HepG2 (cell line): ENCODE results near the gene ZNF749. TPM values are rescaled to one million over a fixed set of nuclear protein-coding genes. Genes with fewer than 3 reads are reported as not detected.
A peak's percentile ranks its signal among the peaks of the same experiment; 100 is the strongest.

Experiments used
- ARNTL ChIP-seq: sonication (generic); formaldehyde crosslinking; IDR thresholded peaks from 2 replicates; pipeline ENCODE4 v1.4.0; 2020; ENCODE audit warnings: mild to moderate bottlenecking, missing genetic modification reagents
- CBFB ChIP-seq: sonication (generic); formaldehyde crosslinking; IDR thresholded peaks from 2 replicates; pipeline ENCODE4 v1.4.0; 2020; ENCODE audit warnings: missing genetic modification reagents
- FOSL1 ChIP-seq: sonication (generic); formaldehyde crosslinking; IDR thresholded peaks from 2 replicates; pipeline ENCODE4 v1.9.0; 2021; ENCODE audit warnings: missing genetic modification reagents, borderline replicate concordance
- FOXA3 ChIP-seq: IDR thresholded peaks from 2 replicates; pipeline ENCODE4 v1.6.1; 2016; ENCODE audit warnings: missing genetic modification reagents, missing compliant biosample characterization
- HOXA3 ChIP-seq: sonication (generic); formaldehyde crosslinking; IDR thresholded peaks from 2 replicates; pipeline ENCODE4 v1.5.0; 2020; ENCODE audit warnings: missing genetic modification reagents
- KDM2A ChIP-seq: sonication (generic); formaldehyde crosslinking; IDR thresholded peaks from 2 replicates; pipeline ENCODE4 v1.4.0; 2020; ENCODE audit warnings: low read depth, missing genetic modification reagents, borderline replicate concordance
- NFIC ChIP-seq: IDR thresholded peaks from 2 replicates; pipeline ENCODE4 v1.6.1; 2012; ENCODE audit warnings: mild to moderate bottlenecking, low read length, inconsistent platforms
- PHF5A ChIP-seq: IDR thresholded peaks from one replicate; pipeline ENCODE4 v1.6.1; 2018; ENCODE audit warnings: low read depth, missing genetic modification reagents; ENCODE audit not compliant: unreplicated experiment
- PREB ChIP-seq: sonication (generic); formaldehyde crosslinking; IDR thresholded peaks from 2 replicates; pipeline ENCODE4 v1.4.0; 2020; ENCODE audit warnings: missing genetic modification reagents
- SMAD9 ChIP-seq: sonication (generic); formaldehyde crosslinking; IDR thresholded peaks from 2 replicates; pipeline ENCODE4 v1.5.1; 2020; ENCODE audit warnings: mild to moderate bottlenecking, missing genetic modification reagents
- U2AF1 ChIP-seq: fragments of 200-400 bp; formaldehyde crosslinking; optimal IDR thresholded peaks from 2 replicates; pipeline ENCODE3; 2017; ENCODE audit warnings: mild to moderate bottlenecking, low read depth, low read length
- ZNF276 ChIP-seq: sonication (generic); formaldehyde crosslinking; IDR thresholded peaks from 2 replicates; pipeline ENCODE4 v1.4.0; 2020; ENCODE audit warnings: mild to moderate bottlenecking, low read depth, missing genetic modification reagents
- ZNF432 ChIP-seq: sonication (generic); formaldehyde crosslinking; IDR thresholded peaks from 2 replicates; pipeline ENCODE4 v1.5.0; 2020; ENCODE audit warnings: missing genetic modification reagents, mild to moderate bottlenecking, borderline replicate concordance
- ZSCAN21 ChIP-seq: sonication (generic); formaldehyde crosslinking; IDR thresholded peaks from 2 replicates; pipeline ENCODE4 v1.8.0; 2022; ENCODE audit warnings: mild to moderate bottlenecking, missing genetic modification reagents, moderate library complexity, borderline replicate concordance
- polyA plus RNA-seq, 8 experiments: library from polyadenylated mRNA; depleted of rRNA in 3 of 8; stranded (reverse) in 7 of 8; unstranded in 1 of 8; fragments of >200 nt; fragmentation: Illumina TruSeq in 4 of 8; extraction: Trizol in 4 of 8; gene quantifications; 2 replicates each; pipeline versions ENCODE4 v1.2.1 to v1.2.3, GENCODE V29; 2011 to 2016; ENCODE audit warnings: low read depth in 4 of 8, missing spikeins in 1 of 8, mixed read lengths in 1 of 8; ENCODE audit not compliant: insufficient read depth in 1 of 8
- total RNA-seq, 5 experiments: library from RNA; depleted of rRNA; stranded (reverse); fragments of >200 nt; fragmentation: Illumina TruSeq; extraction: Trizol; gene quantifications; 2 replicates each; pipeline ENCODE4 v1.2.3, GENCODE V29; 2016; ENCODE audit warnings: low read depth in 1 of 5
- TF ChIP-seq, protein P1 (sequence below): sonication (generic); formaldehyde crosslinking; IDR thresholded peaks from 2 replicates; pipeline ENCODE4 v1.4.0; 2020; ENCODE audit warnings: missing genetic modification reagents, borderline replicate concordance
- TF ChIP-seq, protein P2 (sequence below): fragments of 450-650 bp; IDR thresholded peaks from 2 replicates; pipeline ENCODE4 v1.6.1; 2017
- TF ChIP-seq, protein P3 (sequence below): sonication (generic); formaldehyde crosslinking; IDR thresholded peaks from 2 replicates; pipeline ENCODE4 v1.5.1; 2020; ENCODE audit warnings: mild to moderate bottlenecking, missing genetic modification reagents

Gene ZNF749
- total and polyA plus RNA-seq, 2 of the 13 experiments (the other 11 are each of a cell fraction or from before 2014, with no cell fraction given), result 18.9 to 21.0 TPM

GRCh38 chr19:57434386-57435061 lies 601 bp upstream of the ZNF749 start (continued):
- TF ChIP-seq PREB (CRISPR knock-in tag), result no peak
- no peak for TF ChIP-seq FOSL1 (CRISPR knock-in tag)
- TF ChIP-seq ZSCAN21, result no peak
- TF ChIP-seq, protein P1, sequence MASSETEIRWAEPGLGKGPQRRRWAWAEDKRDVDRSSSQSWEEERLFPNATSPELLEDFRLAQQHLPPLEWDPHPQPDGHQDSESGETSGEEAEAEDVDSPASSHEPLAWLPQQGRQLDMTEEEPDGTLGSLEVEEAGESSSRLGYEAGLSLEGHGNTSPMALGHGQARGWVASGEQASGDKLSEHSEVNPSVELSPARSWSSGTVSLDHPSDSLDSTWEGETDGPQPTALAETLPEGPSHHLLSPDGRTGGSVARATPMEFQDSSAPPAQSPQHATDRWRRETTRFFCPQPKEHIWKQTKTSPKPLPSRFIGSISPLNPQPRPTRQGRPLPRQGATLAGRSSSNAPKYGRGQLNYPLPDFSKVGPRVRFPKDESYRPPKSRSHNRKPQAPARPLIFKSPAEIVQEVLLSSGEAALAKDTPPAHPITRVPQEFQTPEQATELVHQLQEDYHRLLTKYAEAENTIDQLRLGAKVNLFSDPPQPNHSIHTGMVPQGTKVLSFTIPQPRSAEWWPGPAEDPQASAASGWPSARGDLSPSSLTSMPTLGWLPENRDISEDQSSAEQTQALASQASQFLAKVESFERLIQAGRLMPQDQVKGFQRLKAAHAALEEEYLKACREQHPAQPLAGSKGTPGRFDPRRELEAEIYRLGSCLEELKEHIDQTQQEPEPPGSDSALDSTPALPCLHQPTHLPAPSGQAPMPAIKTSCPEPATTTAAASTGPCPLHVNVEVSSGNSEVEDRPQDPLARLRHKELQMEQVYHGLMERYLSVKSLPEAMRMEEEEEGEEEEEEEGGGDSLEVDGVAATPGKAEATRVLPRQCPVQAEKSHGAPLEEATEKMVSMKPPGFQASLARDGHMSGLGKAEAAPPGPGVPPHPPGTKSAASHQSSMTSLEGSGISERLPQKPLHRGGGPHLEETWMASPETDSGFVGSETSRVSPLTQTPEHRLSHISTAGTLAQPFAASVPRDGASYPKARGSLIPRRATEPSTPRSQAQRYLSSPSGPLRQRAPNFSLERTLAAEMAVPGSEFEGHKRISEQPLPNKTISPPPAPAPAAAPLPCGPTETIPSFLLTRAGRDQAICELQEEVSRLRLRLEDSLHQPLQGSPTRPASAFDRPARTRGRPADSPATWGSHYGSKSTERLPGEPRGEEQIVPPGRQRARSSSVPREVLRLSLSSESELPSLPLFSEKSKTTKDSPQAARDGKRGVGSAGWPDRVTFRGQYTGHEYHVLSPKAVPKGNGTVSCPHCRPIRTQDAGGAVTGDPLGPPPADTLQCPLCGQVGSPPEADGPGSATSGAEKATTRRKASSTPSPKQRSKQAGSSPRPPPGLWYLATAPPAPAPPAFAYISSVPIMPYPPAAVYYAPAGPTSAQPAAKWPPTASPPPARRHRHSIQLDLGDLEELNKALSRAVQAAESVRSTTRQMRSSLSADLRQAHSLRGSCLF (CRISPR knock-in tag), result no peak
- no peak for TF ChIP-seq FOXA3 (CRISPR knock-in tag)
- no peak for TF ChIP-seq NFIC
- TF ChIP-seq U2AF1, result no peak
- TF ChIP-seq ZNF432 (CRISPR knock-in tag), result no peak
- TF ChIP-seq CBFB (CRISPR knock-in tag), result no peak
- TF ChIP-seq ARNTL (CRISPR knock-in tag), result no peak
- TF ChIP-seq KDM2A (CRISPR knock-in tag), result no peak
- 0 out of 2 replicates have a peak, but pooled peaks have one; percentile 47 for TF ChIP-seq ZNF276
- no peak for TF ChIP-seq PHF5A
- TF ChIP-seq, protein P2, sequence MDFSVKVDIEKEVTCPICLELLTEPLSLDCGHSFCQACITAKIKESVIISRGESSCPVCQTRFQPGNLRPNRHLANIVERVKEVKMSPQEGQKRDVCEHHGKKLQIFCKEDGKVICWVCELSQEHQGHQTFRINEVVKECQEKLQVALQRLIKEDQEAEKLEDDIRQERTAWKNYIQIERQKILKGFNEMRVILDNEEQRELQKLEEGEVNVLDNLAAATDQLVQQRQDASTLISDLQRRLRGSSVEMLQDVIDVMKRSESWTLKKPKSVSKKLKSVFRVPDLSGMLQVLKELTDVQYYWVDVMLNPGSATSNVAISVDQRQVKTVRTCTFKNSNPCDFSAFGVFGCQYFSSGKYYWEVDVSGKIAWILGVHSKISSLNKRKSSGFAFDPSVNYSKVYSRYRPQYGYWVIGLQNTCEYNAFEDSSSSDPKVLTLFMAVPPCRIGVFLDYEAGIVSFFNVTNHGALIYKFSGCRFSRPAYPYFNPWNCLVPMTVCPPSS, result no peak
- TF ChIP-seq, protein P3, sequence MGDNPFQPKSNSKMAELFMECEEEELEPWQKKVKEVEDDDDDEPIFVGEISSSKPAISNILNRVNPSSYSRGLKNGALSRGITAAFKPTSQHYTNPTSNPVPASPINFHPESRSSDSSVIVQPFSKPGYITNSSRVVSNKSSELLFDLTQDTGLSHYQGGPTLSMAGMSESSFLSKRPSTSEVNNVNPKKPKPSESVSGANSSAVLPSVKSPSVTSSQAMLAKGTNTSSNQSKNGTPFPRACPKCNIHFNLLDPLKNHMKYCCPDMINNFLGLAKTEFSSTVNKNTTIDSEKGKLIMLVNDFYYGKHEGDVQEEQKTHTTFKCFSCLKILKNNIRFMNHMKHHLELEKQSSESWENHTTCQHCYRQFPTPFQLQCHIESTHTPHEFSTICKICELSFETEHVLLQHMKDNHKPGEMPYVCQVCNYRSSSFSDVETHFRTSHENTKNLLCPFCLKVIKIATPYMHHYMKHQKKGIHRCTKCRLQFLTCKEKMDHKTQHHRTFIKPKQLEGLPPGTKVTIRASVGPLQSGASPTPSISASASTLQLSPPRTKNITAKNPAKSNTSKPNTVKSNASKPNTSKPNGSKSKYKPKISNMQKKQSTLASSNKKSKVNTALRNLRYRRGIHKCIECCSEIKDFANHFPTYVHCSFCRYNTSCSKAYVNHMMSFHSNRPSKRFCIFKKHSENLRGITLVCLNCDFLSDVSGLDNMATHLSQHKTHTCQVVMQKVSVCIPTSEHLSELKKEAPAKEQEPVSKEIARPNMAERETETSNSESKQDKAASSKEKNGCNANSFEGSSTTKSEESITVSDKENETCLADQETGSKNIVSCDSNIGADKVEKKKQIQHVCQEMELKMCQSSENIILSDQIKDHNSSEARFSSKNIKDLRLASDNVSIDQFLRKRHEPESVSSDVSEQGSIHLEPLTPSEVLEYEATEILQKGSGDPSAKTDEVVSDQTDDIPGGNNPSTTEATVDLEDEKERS (CRISPR knock-in tag), result no peak
- TF ChIP-seq SMAD9 (CRISPR knock-in tag), result no peak
- TF ChIP-seq HOXA3, result no peak
